HG02884 (cell line): Measurements from ENCODE around the gene APC.

ENCODE experiments used
- ATAC-seq: cut with Tn5 transposase; IDR thresholded peaks from one replicate; pipeline ENCODE4 v1.9.1; 2021; ENCODE audit warnings: mild to moderate bottlenecking, moderate library complexity; ENCODE audit not compliant: unreplicated experiment

Gene APC

DNA sequence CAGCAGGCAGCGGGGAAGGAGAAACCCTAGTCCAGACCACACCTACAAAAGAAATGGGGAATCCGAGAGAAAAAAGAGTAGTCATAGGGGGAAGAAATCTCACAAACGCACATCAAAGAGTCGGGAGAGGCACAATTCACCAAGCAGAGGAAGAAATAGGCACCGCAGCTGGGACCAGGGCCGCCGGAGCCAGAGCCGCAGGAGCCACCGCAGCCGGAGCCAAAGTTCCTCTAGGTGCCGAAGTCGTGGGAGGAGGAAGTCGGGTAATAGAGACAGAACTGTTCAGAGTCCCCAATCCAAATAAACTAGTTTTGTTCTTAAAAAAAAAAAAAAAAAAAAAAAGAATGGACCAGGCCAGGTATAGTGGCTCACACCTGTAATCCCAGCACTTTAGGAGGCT, 155.1 kb downstream of the APC start:
- ATAC-seq: no peak

DNA sequence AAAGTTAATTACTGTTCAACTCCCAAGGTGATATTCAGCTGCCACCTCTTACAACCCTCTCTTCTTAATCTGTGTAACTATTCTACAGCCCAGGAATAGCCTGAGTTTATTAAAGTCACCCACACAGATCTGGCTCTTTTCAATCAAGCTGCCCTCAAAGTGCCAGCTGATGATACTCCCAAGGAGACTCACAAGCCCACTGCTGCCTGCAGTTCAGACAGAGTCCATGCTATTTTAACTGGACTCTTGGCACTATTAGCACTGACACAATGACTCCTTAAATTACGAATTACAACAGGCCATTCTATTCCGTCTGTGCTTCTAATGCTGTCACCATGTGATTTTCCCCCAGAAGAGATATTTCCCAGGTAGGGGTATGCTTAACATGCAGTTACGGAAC, 158.0 kb downstream of the APC start:
- no peak for ATAC-seq
